CD4-positive, alpha-beta T cell (primary cell): ENCODE data around the gene IGF1R. TPM values are rescaled to one million over a fixed set of nuclear protein-coding genes. Genes with fewer than 3 reads are reported as not detected.

Source experiments
- ATAC-seq: fragments of 200-7000 bp; cut with Tn5 transposase; one replicate; pipeline ENCODE4 v1.10.0; 2022; ENCODE audit warnings: mild to moderate bottlenecking; ENCODE audit not compliant: poor library complexity
- CTCF ChIA-PET: fragments of 350-600 bp; sonication (Branson Sonifier 250); formaldehyde crosslinking; loops from one replicate; lab custom pipeline; 2021; ENCODE audit warnings: antibody characterized with exemption, inconsistent platforms; lab: Charles Lee
- POLR2A ChIA-PET: fragments of 350-600 bp; sonication (Branson Sonifier 250); formaldehyde crosslinking; loops from one replicate; lab custom pipeline; 2021; ENCODE audit warnings: antibody characterized with exemption, inconsistent platforms; lab: Charles Lee
- DNase-seq, 14 experiments: peaks; one replicate each; pipeline ENCODE4 v3.0.0-alpha.2; 2013 to 2020; ENCODE audit warnings: mixed read lengths in 2 of 14
- H3K27ac ChIP-seq, 2 donors: one replicate each; pipeline versions ENCODE4 v1.5.1 to v1.7.0; 2013; ENCODE audit warnings: low read length in 2 of 2, low read depth in 1 of 2, mild to moderate bottlenecking in 1 of 2
- H3K27me3 ChIP-seq, 2 experiments: 1 replicate in 1 of 2; 2 replicates in 1 of 2; pipeline versions ENCODE4 v1.6.1 to v1.7.0; 2013; ENCODE audit warnings: low read length in 2 of 2, control low read depth in 1 of 2, mild to moderate bottlenecking in 1 of 2, moderate library complexity in 1 of 2; ENCODE audit not compliant: insufficient read depth in 2 of 2, control insufficient read depth in 1 of 2
- H3K36me3 ChIP-seq: one replicate; pipeline ENCODE4 v1.6.1; 2013; ENCODE audit warnings: low read length, control low read depth; ENCODE audit not compliant: insufficient read depth
- H3K4me1 ChIP-seq: one replicate; pipeline ENCODE4 v1.6.1; 2013; ENCODE audit warnings: low read length, control low read depth; ENCODE audit not compliant: insufficient read depth
- H3K4me3 ChIP-seq: one replicate; pipeline ENCODE4 v1.5.1; 2013; ENCODE audit warnings: mild to moderate bottlenecking, low read length, moderate library complexity
- H3K9me3 ChIP-seq, 2 experiments: 1 replicate in 1 of 2; 2 replicates in 1 of 2; pipeline versions ENCODE4 v1.6.1 to v1.7.0; 2013; ENCODE audit warnings: low read length in 2 of 2, mild to moderate bottlenecking in 2 of 2, control low read depth in 1 of 2, moderate library complexity in 1 of 2; ENCODE audit not compliant: control insufficient read depth in 1 of 2, insufficient read depth in 1 of 2
- H3K27ac Mint-ChIP-seq: one replicate; pipeline ENCODE4 v1.8.0; 2020; ENCODE audit warnings: mixed read lengths
- H3K27me3 Mint-ChIP-seq: one replicate; pipeline ENCODE4 v1.8.0; 2021; ENCODE audit warnings: mixed read lengths
- H3K36me3 Mint-ChIP-seq: one replicate; pipeline ENCODE4 v1.8.0; 2021; ENCODE audit warnings: low read depth, mixed read lengths
- H3K4me1 Mint-ChIP-seq: one replicate; pipeline ENCODE4 v1.8.0; 2021; ENCODE audit warnings: low read depth, mixed read lengths
- H3K4me3 Mint-ChIP-seq: one replicate; pipeline ENCODE4 v1.8.0; 2020; ENCODE audit warnings: mild to moderate bottlenecking, mixed read lengths
- H3K9me3 Mint-ChIP-seq: one replicate; pipeline ENCODE4 v1.8.0; 2020; ENCODE audit warnings: mixed read lengths
- CTCF ChIP-seq: fragments of 200-600 bp; IDR thresholded peaks from one replicate; pipeline ENCODE4 v1.8.0; 2022; ENCODE audit warnings: antibody characterized with exemption, mild to moderate bottlenecking
- intact Hi-C, 2 experiments: fragments of 100-400 bp; cut with DNase I in 1 of 2; cut with micrococcal nuclease in 1 of 2; formaldehyde crosslinking; loops; one replicate each; pipeline versions ENCODE4 v1.15.1 to v1.9.0; 2023 to 2025; cut with DNase I, micrococcal nuclease
- total RNA-seq, 174 experiments: library from RNA in 2 of 174; stranded (reverse) in 2 of 174; gene quantifications; one replicate each; pipeline ENCODE4 v1.2.3 and lab custom pipeline; 2021 to 2026

The IGF1R gene
- total RNA-seq, 2 experiments from 2014 or later = 39.2 to 40.3 TPM

DNA sequence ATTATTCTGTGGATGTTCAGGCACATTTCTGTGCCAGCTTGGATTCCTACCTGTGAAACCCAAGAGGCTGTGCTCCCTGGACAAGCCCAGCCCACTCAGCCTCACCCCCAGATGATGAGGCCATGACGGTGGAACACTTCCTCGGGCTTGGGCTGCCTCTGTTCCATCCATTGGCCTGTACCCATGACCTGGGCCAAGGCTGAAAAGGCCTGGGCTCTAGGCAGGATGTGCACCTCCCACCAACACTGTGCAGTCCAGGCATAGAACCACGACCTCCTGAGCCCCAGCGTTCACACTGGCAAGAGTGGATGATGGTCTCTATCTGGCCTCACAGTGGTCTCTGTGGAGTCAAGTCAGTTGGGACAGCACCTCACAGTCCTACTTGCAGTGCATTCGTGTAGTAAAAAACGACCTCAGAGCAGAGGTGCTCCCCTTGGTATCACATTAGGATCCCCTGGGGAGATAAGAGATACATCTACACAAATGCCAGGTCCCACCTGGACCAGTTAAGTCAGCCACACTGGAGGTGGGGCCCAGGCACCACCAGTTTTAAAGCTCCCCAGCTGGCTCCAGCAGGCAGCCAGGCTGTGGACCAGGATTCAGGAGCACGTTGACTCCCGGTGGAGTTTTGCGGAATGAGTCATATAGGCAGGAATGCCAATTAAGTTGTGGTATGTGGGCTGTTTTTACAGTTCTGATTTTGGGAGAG, 39.0 kb upstream of the IGF1R start:
- Mint-ChIP-seq H3K9me3 (no peaks in the 10 kb centered on the region), H3K27ac (no peak overlapping the region), H3K36me3 (no peaks in the 10 kb centered on the region), H3K4me3 (no peak overlapping the region), H3K4me1 (peaks cover 6% of the 10 kb centered on the region), H3K27me3 (no peaks in the 10 kb centered on the region)
- H3K4me3 ChIP-seq = no peak overlapping the region
- H3K36me3 ChIP-seq = no peaks in the 10 kb centered on the region
- no peak for DNase-seq
- no peaks in the 10 kb centered on the region for H3K27me3 ChIP-seq
- ATAC-seq = no peak
- CTCF ChIA-PET = no interaction called here
- no peak overlapping the region for H3K27ac ChIP-seq
- no peaks in the 10 kb centered on the region for H3K9me3 ChIP-seq
- H3K4me1 ChIP-seq = peaks cover 8% of the 10 kb centered on the region
- POLR2A ChIA-PET = no interaction called here
- no peak for TF ChIP-seq CTCF
- intact Hi-C loops = no loop called here

DNA sequence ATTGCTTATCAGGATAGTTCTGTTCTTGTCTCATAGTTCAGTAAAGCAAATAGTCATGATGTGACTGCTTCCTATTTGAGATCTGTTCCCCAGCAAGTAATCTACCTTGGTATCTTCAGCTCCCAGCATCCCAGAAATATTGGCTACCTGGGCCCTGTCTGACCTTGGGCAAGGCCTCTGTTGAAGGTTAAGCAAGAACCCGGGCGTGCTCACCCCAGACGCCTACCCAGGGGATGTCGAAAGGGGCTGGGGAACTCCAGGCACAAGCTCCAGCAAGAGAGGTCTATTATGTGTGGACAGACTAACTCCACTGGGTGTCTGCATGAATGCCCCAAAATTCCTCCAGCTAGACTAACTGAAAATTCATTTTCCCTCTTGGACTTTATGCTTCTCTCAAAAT, 37.3 kb upstream of the IGF1R start:
- CTCF ChIA-PET = no interaction called here
- H3K27me3 ChIP-seq = no peaks in the 10 kb centered on the region
- no peaks in the 10 kb centered on the region for H3K9me3 Mint-ChIP-seq
- peaks cover 6% of the 10 kb centered on the region for H3K4me1 Mint-ChIP-seq
- H3K9me3 ChIP-seq = no peaks in the 10 kb centered on the region
- POLR2A ChIA-PET = no interaction called here
- ATAC-seq = no peak
- no peaks in the 10 kb centered on the region for H3K36me3 Mint-ChIP-seq
- H3K27ac Mint-ChIP-seq = no peak overlapping the region
- intact Hi-C loops = no loop called here
- no peaks in the 10 kb centered on the region for H3K27me3 Mint-ChIP-seq
- TF ChIP-seq CTCF = no peak
- H3K4me1 ChIP-seq = peaks cover 8% of the 10 kb centered on the region
- no peak overlapping the region for H3K4me3 Mint-ChIP-seq
- DNase-seq = no peak
- H3K27ac ChIP-seq = no peak overlapping the region
- no peaks in the 10 kb centered on the region for H3K36me3 ChIP-seq
- no peak overlapping the region for H3K4me3 ChIP-seq

- Mint-ChIP-seq H3K27ac (no peak overlapping the region), H3K4me1 (peaks cover 6% of the 10 kb centered on the region), H3K4me3 (no peak overlapping the region), H3K9me3 (no peaks in the 10 kb centered on the region), H3K27me3 (peaks cover 5% of the 10 kb centered on the region), H3K36me3 (no peaks in the 10 kb centered on the region)
- CTCF ChIA-PET = interaction anchor here (0.7 kb wide), 1 partner anchor 12 kb away, joined by 3 read pairs; no protein-coding TSS in a partner anchor
- Histone ChIP-seq H3K27me3 (no peaks in the 10 kb centered on the region), H3K4me1 (peaks cover 8% of the 10 kb centered on the region), H3K4me3 (no peak overlapping the region), H3K27ac (no peak overlapping the region), H3K36me3 (no peaks in the 10 kb centered on the region), H3K9me3 (no peaks in the 10 kb centered on the region)
- TF ChIP-seq CTCF = no peak
- DNase-seq = no peak
- intact Hi-C loops = no loop called here
- POLR2A ChIA-PET = interaction anchor here (1.5 to 3.0 kb wide), 2 partner anchors 12 to 39 kb away, joined by 3 to 12 read pairs; no protein-coding TSS in a partner anchor
- no peak for ATAC-seq
Measured at GRCh38 chr15:98611808-98612207, 36.5 kb upstream of the IGF1R start.
